ENCODE data around the gene USF2. TPM values are rescaled to one million over a fixed set of nuclear protein-coding genes. Genes with fewer than 3 reads are reported as not detected.

The USF2 gene
- polyA plus RNA-seq, 1 experiment, result 55.6 TPM

DNA sequence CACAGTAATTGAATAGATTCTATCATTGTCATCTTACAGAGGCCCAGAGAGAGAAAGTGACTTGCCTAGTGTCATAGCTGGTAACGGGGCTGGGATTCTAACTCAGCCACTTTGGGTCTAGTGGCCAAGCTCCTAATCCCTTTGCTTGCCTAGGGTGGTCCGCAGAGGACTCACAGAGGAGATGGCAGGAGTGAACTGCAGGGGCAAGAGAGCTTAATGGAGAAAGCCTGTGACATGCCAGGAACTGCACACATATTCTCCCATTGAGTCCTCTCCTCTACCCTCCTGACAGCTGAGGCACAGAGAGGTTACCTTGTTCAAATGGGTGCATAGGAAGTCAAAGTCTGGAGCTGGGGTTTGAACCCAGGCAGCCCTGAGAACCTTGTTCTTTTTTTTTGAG, 17.3 kb upstream of the USF2 start:
- POLR2A ChIA-PET, result no interaction called here
- no peak for DNase-seq (ENCODE audit: low read depth, low spot score)
- TF ChIP-seq, protein P1, sequence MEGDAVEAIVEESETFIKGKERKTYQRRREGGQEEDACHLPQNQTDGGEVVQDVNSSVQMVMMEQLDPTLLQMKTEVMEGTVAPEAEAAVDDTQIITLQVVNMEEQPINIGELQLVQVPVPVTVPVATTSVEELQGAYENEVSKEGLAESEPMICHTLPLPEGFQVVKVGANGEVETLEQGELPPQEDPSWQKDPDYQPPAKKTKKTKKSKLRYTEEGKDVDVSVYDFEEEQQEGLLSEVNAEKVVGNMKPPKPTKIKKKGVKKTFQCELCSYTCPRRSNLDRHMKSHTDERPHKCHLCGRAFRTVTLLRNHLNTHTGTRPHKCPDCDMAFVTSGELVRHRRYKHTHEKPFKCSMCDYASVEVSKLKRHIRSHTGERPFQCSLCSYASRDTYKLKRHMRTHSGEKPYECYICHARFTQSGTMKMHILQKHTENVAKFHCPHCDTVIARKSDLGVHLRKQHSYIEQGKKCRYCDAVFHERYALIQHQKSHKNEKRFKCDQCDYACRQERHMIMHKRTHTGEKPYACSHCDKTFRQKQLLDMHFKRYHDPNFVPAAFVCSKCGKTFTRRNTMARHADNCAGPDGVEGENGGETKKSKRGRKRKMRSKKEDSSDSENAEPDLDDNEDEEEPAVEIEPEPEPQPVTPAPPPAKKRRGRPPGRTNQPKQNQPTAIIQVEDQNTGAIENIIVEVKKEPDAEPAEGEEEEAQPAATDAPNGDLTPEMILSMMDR (IDR thresholded peaks at IDR 0.05; ENCODE audit: low read depth, low read length), result no peak
- Histone ChIP-seq H3K27ac (ENCODE audit: low read depth, low read length) (no peak overlapping the region), H3K27me3 (ENCODE audit: control insufficient read depth, insufficient read depth, low read length) (peaks cover 37% of the 10 kb centered on the region), H3K9me3 (ENCODE audit: control insufficient read depth, insufficient read depth, low read length) (no peaks in the 10 kb centered on the region), H3K4me3 (ENCODE audit: low read depth, low read length) (no peak overlapping the region)
- CTCF ChIA-PET, result no interaction called here

DNA sequence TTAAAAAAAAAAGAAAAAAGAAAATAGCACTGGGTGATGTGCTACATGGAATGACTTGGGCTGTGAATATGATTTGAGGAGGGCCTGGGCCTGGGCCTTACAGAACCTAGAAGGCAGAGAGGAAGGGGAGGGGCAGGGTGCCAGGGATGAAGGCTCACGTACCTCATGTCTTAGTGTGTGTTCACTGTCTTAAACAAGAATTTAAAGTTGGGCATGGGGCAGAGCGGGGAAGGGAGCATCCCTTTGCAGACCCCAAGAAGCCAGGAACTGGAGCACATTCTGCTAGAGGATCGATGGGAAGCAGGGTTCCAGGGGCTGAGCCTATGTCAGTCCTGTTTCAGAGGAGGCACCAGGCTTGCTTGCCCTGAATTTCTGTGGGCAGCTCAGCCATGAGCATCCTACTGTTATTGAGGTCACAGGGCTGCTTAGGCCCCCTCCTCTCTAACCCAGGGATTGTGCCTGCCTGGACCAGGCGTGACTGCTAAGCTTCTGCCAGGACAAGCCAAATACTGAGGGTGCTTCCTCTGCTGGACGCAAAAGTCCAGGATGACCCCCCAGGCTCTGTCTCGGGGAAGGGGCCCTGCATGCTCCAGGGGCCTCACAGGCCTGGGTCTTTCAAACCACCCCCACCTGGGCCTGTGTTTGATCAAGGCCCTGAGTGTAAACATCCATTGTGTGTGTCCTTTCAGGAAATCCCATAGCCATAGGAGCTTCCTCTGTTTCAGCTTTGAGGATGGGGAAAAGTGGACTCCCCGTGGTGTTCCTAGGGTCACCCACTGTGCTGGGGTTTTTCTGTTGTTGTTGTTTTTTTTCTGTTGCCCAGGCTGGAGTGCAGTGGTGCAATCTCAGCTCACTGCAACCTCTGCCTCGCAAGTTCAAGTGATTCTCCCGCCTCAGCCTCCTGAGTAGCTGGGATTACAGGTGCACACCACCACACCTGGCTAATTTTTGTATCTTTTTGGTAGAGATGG, 15.2 kb upstream of the USF2 start:
- CTCF ChIA-PET, result no interaction called here
- DNase-seq (ENCODE audit: low read depth, low spot score), result no peak
- POLR2A ChIA-PET, result no interaction called here

DNA sequence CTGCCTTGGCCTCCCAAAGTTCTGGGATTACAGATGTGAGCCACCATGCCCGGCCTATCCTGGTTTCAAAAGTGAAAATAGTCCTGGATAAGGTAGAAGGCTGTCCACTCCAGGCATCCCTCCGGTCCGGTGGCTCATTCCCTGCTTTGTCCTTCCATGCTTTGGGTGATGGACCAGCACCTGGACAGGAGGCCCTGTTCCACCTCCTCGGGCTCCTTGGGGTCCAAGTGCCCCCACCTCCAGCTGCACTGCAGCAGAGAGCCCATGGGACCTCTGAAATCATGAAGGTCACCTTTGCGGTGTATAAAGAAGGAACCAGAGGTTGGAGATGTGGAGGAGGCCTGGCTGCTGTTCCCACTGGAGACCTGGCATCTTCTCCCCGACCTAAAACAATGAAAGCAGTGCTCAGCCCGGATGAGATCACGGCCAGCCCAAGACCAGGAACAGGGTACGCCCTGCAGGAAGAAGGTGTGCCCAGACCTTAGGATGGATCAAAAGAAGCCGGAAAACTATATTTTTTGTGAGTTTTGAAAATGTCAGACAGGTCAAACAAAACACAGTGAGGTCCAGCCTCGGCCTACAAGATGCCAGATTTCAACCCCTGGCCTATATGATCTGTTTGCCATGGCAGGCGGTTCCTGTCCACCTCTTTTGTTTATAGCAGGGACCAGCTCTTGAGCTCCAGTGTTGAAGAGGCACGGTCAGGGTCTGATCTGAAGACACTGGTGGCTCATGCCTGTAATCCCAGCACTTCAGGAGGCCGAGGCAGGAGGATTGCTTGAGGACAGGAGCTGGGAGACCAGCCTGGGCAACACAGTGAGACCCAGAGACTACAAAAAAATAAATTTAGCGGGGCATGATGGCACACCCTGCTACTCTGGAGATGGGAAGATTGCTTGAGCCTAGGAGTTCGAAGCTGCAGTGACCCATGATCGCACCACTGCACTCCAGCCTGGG, 14.1 kb upstream of the USF2 start:
- ChIA-PET POLR2A (no interaction called here), CTCF (no interaction called here)
- no peak overlapping the region for H3K27ac ChIP-seq (ENCODE audit: low read depth, low read length)
- H3K27me3 ChIP-seq (ENCODE audit: control insufficient read depth, insufficient read depth, low read length), result peaks cover 11% of the 10 kb centered on the region
- TF ChIP-seq, protein P1 (IDR thresholded peaks at IDR 0.05; ENCODE audit: low read depth, low read length), result no peak
- H3K9me3 ChIP-seq (ENCODE audit: control insufficient read depth, insufficient read depth, low read length), result no peaks in the 10 kb centered on the region
- H3K4me3 ChIP-seq (ENCODE audit: low read depth, low read length), result no peak overlapping the region
- no peak for DNase-seq (ENCODE audit: low read depth, low spot score)

More for the DNA sequence above, 15.2 kb upstream of the USF2 start:
- Histone ChIP-seq H3K27ac (ENCODE audit: low read depth, low read length) (no peak overlapping the region), H3K27me3 (ENCODE audit: control insufficient read depth, insufficient read depth, low read length) (peaks cover 20% of the 10 kb centered on the region), H3K9me3 (ENCODE audit: control insufficient read depth, insufficient read depth, low read length) (no peaks in the 10 kb centered on the region), H3K4me3 (ENCODE audit: low read depth, low read length) (no peak overlapping the region)
- TF ChIP-seq, protein P1 (IDR thresholded peaks at IDR 0.05; ENCODE audit: low read depth, low read length), result no peak

DNA sequence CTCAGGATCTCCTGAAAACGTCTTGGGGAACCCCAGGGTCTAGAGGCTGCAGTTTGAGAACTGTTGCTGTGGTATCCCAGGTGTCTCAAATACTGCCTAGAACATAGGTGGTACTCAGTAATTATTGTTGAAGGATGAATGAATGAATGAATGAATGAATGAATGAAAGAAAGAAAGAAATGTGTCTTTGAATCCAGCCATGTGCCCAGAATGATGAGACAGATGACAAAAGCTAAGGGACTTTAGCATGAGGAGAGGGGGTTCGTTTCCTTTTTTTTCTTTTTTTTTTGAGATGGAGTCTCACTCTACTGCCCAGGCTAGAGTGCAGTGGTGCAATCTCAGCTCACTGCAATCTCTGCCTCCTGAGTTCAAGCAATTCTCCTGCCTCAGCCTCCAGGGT, 12.2 kb upstream of the USF2 start:
- DNase-seq (ENCODE audit: low read depth, low spot score), result no peak
- Histone ChIP-seq H3K27ac (ENCODE audit: low read depth, low read length) (no peak overlapping the region), H3K4me3 (ENCODE audit: low read depth, low read length) (no peak overlapping the region), H3K9me3 (ENCODE audit: control insufficient read depth, insufficient read depth, low read length) (no peaks in the 10 kb centered on the region), H3K27me3 (ENCODE audit: control insufficient read depth, insufficient read depth, low read length) (peaks cover 7% of the 10 kb centered on the region)
- TF ChIP-seq, protein P1 (IDR thresholded peaks at IDR 0.05; ENCODE audit: low read depth, low read length), result no peak
- CTCF ChIA-PET, result interaction anchor here (1.7 kb wide), 1 partner anchor 115 kb away, joined by 6 read pairs; no protein-coding TSS in a partner anchor
- POLR2A ChIA-PET, result no interaction called here

Measured in AG04450 (cell line).